22Rv1 (cell line): ENCODE results near the gene MARF1.

Experiments used
- H3K27ac ChIP-seq: fragments of 450-650 bp; 2 replicates; pipeline ENCODE4 v1.5.1; 2017
- CTCF ChIP-seq: fragments of 450-650 bp; IDR thresholded peaks from 2 replicates; pipeline ENCODE4 v1.5.1; 2017; ENCODE audit warnings: mild to moderate bottlenecking
- ZFX ChIP-seq: fragments of 450-650 bp; IDR thresholded peaks from 2 replicates; pipeline ENCODE4 v1.6.1; 2017; ENCODE audit warnings: antibody characterized with exemption, borderline replicate concordance

MARF1 gene

GRCh38 chr16:15545544-15545943 is 97.4 kb downstream of the MARF1 start:
- TF ChIP-seq ZFX: no peak
- no peak for TF ChIP-seq CTCF

GRCh38 chr16:15544405-15544804 is 98.5 kb downstream of the MARF1 start:
- no peak for TF ChIP-seq CTCF
- no peak for TF ChIP-seq ZFX
- H3K27ac ChIP-seq: no peak overlapping the region

More at GRCh38 chr16:15545544-15545943, 97.4 kb downstream of the MARF1 start:
- no peak overlapping the region for H3K27ac ChIP-seq
